Ishikawa (cell line): ENCODE results near the gene DCBLD1.

Source experiments
- CEBPB ChIP-seq: IDR thresholded peaks from 2 replicates; pipeline ENCODE4 v1.6.1; 2012
- EGR1 ChIP-seq: IDR thresholded peaks from 2 replicates; pipeline ENCODE4 v1.6.1; 2012
- EP300 ChIP-seq: IDR thresholded peaks from 2 replicates; pipeline ENCODE4 v1.6.1; 2012; ENCODE audit warnings: borderline replicate concordance
- FOXM1 ChIP-seq: IDR thresholded peaks from 2 replicates; pipeline ENCODE4 v1.6.1; 2012; ENCODE audit warnings: low read depth, borderline replicate concordance
- NFIC ChIP-seq: IDR thresholded peaks from 2 replicates; pipeline ENCODE4 v1.6.1; 2012
- RAD21 ChIP-seq: IDR thresholded peaks from 2 replicates; pipeline ENCODE4 v1.6.1; 2012; ENCODE audit warnings: low read depth
- TAF1 ChIP-seq: IDR thresholded peaks from 2 replicates; pipeline ENCODE4 v1.6.1; 2012; ENCODE audit warnings: low read depth, mild to moderate bottlenecking
- TEAD4 ChIP-seq: IDR thresholded peaks from 2 replicates; pipeline ENCODE4 v1.6.1; 2012
- YY1 ChIP-seq: IDR thresholded peaks from 2 replicates; pipeline ENCODE4 v1.6.1; 2012; ENCODE audit warnings: low read depth
- TF ChIP-seq, protein P1 (sequence below): IDR thresholded peaks from 2 replicates; pipeline ENCODE4 v1.6.1; 2012; ENCODE audit warnings: low read depth, mild to moderate bottlenecking
- TF ChIP-seq, protein P2 (sequence below): IDR thresholded peaks from 2 replicates; pipeline ENCODE4 v1.6.1; 2012

DNA sequence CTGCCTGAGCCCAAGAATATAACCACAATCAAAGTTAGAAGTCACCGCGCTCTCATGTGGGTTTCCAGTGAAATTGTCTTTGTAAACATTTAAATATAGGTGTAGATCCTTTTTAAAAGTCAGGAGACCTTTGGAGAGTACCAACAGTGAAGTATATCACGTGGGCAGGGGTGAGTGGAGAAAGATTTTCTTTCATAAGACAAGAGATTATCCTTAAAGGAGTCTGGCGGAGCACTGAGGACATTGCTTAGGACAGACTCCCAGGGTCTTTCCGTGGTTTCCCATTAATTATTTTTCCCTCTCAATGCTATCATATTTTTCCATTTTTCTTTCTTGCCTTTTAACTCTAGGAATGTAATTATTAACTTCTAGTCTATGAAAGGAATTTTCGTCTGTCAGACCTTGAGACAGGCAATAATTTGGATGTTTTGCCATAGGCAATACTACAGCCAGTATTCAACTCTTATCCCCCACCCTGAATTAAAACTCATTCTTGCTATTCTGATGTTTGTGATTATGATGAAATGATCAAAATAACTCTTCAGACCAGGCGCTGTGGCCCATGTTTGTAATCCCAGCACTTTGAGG is 31.4 kb downstream of the DCBLD1 start:
- TF ChIP-seq, protein P1, sequence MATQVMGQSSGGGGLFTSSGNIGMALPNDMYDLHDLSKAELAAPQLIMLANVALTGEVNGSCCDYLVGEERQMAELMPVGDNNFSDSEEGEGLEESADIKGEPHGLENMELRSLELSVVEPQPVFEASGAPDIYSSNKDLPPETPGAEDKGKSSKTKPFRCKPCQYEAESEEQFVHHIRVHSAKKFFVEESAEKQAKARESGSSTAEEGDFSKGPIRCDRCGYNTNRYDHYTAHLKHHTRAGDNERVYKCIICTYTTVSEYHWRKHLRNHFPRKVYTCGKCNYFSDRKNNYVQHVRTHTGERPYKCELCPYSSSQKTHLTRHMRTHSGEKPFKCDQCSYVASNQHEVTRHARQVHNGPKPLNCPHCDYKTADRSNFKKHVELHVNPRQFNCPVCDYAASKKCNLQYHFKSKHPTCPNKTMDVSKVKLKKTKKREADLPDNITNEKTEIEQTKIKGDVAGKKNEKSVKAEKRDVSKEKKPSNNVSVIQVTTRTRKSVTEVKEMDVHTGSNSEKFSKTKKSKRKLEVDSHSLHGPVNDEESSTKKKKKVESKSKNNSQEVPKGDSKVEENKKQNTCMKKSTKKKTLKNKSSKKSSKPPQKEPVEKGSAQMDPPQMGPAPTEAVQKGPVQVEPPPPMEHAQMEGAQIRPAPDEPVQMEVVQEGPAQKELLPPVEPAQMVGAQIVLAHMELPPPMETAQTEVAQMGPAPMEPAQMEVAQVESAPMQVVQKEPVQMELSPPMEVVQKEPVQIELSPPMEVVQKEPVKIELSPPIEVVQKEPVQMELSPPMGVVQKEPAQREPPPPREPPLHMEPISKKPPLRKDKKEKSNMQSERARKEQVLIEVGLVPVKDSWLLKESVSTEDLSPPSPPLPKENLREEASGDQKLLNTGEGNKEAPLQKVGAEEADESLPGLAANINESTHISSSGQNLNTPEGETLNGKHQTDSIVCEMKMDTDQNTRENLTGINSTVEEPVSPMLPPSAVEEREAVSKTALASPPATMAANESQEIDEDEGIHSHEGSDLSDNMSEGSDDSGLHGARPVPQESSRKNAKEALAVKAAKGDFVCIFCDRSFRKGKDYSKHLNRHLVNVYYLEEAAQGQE = no peak
- no peak for TF ChIP-seq YY1
- TF ChIP-seq, protein P2, sequence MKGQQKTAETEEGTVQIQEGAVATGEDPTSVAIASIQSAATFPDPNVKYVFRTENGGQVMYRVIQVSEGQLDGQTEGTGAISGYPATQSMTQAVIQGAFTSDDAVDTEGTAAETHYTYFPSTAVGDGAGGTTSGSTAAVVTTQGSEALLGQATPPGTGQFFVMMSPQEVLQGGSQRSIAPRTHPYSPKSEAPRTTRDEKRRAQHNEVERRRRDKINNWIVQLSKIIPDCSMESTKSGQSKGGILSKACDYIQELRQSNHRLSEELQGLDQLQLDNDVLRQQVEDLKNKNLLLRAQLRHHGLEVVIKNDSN = no peak
- no peak for TF ChIP-seq CEBPB
- no peak for TF ChIP-seq EGR1
- TF ChIP-seq FOXM1 = no peak
- no peak for TF ChIP-seq TEAD4
- TF ChIP-seq TAF1 = no peak
- no peak for TF ChIP-seq NFIC
- no peak for TF ChIP-seq RAD21
- no peak for TF ChIP-seq EP300
